ENCODE data around the gene CCNH. TPM values are rescaled to one million over a fixed set of nuclear protein-coding genes. Genes with fewer than 3 reads are reported as not detected.

CCNH gene
- total RNA-seq, 1 donor from 2014 or later, result 32.6 TPM

GRCh38 chr5:87372705-87373104 lies 40.0 kb downstream of the CCNH start:
- H3K4me3 Mint-ChIP-seq (ENCODE audit: unreplicated experiment), result no peak overlapping the region
- no peak overlapping the region for H3K27ac Mint-ChIP-seq (ENCODE audit: unreplicated experiment)
- no peaks in the 10 kb centered on the region for H3K4me1 Mint-ChIP-seq (ENCODE audit: unreplicated experiment)
- no peak for DNase-seq (ENCODE audit: extremely low spot score, unreplicated experiment)
- H3K27me3 Mint-ChIP-seq (ENCODE audit: unreplicated experiment), result no peaks in the 10 kb centered on the region
- no peaks in the 10 kb centered on the region for H3K9me3 Mint-ChIP-seq (ENCODE audit: unreplicated experiment)
- peaks cover 46% of the 10 kb centered on the region for H3K36me3 Mint-ChIP-seq (ENCODE audit: unreplicated experiment)
- TF ChIP-seq, protein P1, sequence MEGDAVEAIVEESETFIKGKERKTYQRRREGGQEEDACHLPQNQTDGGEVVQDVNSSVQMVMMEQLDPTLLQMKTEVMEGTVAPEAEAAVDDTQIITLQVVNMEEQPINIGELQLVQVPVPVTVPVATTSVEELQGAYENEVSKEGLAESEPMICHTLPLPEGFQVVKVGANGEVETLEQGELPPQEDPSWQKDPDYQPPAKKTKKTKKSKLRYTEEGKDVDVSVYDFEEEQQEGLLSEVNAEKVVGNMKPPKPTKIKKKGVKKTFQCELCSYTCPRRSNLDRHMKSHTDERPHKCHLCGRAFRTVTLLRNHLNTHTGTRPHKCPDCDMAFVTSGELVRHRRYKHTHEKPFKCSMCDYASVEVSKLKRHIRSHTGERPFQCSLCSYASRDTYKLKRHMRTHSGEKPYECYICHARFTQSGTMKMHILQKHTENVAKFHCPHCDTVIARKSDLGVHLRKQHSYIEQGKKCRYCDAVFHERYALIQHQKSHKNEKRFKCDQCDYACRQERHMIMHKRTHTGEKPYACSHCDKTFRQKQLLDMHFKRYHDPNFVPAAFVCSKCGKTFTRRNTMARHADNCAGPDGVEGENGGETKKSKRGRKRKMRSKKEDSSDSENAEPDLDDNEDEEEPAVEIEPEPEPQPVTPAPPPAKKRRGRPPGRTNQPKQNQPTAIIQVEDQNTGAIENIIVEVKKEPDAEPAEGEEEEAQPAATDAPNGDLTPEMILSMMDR (IDR thresholded peaks at IDR 0.05), result no peak

DNA sequence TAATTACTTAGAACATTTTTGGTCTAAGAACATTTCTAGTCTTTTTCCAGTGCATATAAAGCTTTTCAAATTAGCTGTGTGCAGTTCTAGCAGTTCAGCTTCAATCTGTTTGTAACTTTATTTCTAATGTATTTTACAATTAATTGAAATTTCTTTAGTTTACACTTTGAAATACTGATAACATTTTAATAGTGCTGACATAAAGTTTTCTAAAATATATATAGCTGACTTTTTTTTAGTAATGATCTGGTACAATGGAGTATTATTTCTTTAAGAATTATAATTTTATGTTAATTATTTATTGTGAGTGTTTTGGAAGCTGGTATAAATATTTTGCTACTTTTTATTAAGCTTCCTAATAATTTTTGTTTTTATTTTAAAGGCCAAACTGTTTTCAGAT lies 43.3 kb downstream of the CCNH start:
- H3K9me3 Mint-ChIP-seq (ENCODE audit: unreplicated experiment), result no peaks in the 10 kb centered on the region
- TF ChIP-seq, protein P1 (IDR thresholded peaks at IDR 0.05), result no peak
- no peaks in the 10 kb centered on the region for H3K4me1 Mint-ChIP-seq (ENCODE audit: unreplicated experiment)
- no peak for DNase-seq (ENCODE audit: extremely low spot score, unreplicated experiment)
- peaks cover 46% of the 10 kb centered on the region for H3K36me3 Mint-ChIP-seq (ENCODE audit: unreplicated experiment)
- no peaks in the 10 kb centered on the region for H3K27me3 Mint-ChIP-seq (ENCODE audit: unreplicated experiment)
- no peak overlapping the region for H3K27ac Mint-ChIP-seq (ENCODE audit: unreplicated experiment)
- H3K4me3 Mint-ChIP-seq (ENCODE audit: unreplicated experiment), result no peak overlapping the region

GRCh38 chr5:87368601-87369000 lies 44.1 kb downstream of the CCNH start:
- Mint-ChIP-seq H3K36me3 (ENCODE audit: unreplicated experiment) (peaks cover 46% of the 10 kb centered on the region), H3K27ac (ENCODE audit: unreplicated experiment) (no peak overlapping the region), H3K4me3 (ENCODE audit: unreplicated experiment) (no peak overlapping the region), H3K4me1 (ENCODE audit: unreplicated experiment) (no peaks in the 10 kb centered on the region), H3K9me3 (ENCODE audit: unreplicated experiment) (no peaks in the 10 kb centered on the region), H3K27me3 (ENCODE audit: unreplicated experiment) (no peaks in the 10 kb centered on the region)
- TF ChIP-seq, protein P1 (IDR thresholded peaks at IDR 0.05), result no peak
- DNase-seq (ENCODE audit: extremely low spot score, unreplicated experiment), result no peak

GRCh38 chr5:87367243-87367642 lies 45.5 kb downstream of the CCNH start:
- H3K27ac Mint-ChIP-seq (ENCODE audit: unreplicated experiment), result no peak overlapping the region
- DNase-seq (ENCODE audit: extremely low spot score, unreplicated experiment), result no peak
- H3K36me3 Mint-ChIP-seq (ENCODE audit: unreplicated experiment), result peaks cover 37% of the 10 kb centered on the region
- no peaks in the 10 kb centered on the region for H3K4me1 Mint-ChIP-seq (ENCODE audit: unreplicated experiment)
- H3K9me3 Mint-ChIP-seq (ENCODE audit: unreplicated experiment), result no peaks in the 10 kb centered on the region
- no peaks in the 10 kb centered on the region for H3K27me3 Mint-ChIP-seq (ENCODE audit: unreplicated experiment)
- H3K4me3 Mint-ChIP-seq (ENCODE audit: unreplicated experiment), result no peak overlapping the region
- TF ChIP-seq, protein P1 (IDR thresholded peaks at IDR 0.05), result no peak

- Mint-ChIP-seq H3K27ac (ENCODE audit: unreplicated experiment) (no peak overlapping the region), H3K9me3 (ENCODE audit: unreplicated experiment) (no peaks in the 10 kb centered on the region), H3K36me3 (ENCODE audit: unreplicated experiment) (peaks cover 36% of the 10 kb centered on the region), H3K4me3 (ENCODE audit: unreplicated experiment) (no peak overlapping the region), H3K27me3 (ENCODE audit: unreplicated experiment) (no peaks in the 10 kb centered on the region), H3K4me1 (ENCODE audit: unreplicated experiment) (no peaks in the 10 kb centered on the region)
- no peak for DNase-seq (ENCODE audit: extremely low spot score, unreplicated experiment)
- TF ChIP-seq, protein P1 (IDR thresholded peaks at IDR 0.05), result no peak
Observed at GRCh38 chr5:87361536-87362213, 51.1 kb downstream of the CCNH start.

All from osteocyte (in vitro differentiated cells).